Endothelial cell of umbilical vein (primary cell): ENCODE results near the gene TGFBR3. TPM values are rescaled to one million over a fixed set of nuclear protein-coding genes. Genes with fewer than 3 reads are reported as not detected.

ENCODE experiments used
- BruUV-seq: library from RNA; stranded (reverse); fragments of 400-500 nt; replicated peaks from 2 replicates; lab custom pipeline; 2021; lab: Mats Ljungman, UMichigan
- CTCF ChIA-PET: fragments of 300-600, 350-600 bp; sonication (Branson Sonifier 250); formaldehyde crosslinking; loops from one replicate; lab custom pipeline; 2021; ENCODE audit warnings: antibody characterized with exemption, inconsistent platforms; lab: Charles Lee
- POLR2A ChIA-PET: fragments of 300-600, 350-600 bp; sonication (Branson Sonifier 250); formaldehyde crosslinking; loops from one replicate; lab custom pipeline; 2021; ENCODE audit warnings: antibody characterized with exemption, inconsistent platforms; lab: Charles Lee
- DNase-seq: peaks from one replicate; pipeline ENCODE4 v3.0.0-alpha.2; 2011; ENCODE audit warnings: low read depth, low spot score
- FAIRE-seq: peaks from 2 replicates; lab custom pipeline; 2011; peaks lifted over from hg19 to GRCh38; lab: Jason Lieb, UNC
- H2AFZ ChIP-seq: 2 replicates; pipeline ENCODE4 v1.6.0; 2012; ENCODE audit warnings: low read depth, low read length, control low read depth, inconsistent platforms
- H3K27ac ChIP-seq: 2 replicates; pipeline ENCODE4 v1.5.1; 2011; ENCODE audit warnings: low read depth, mild to moderate bottlenecking, control low read depth, low read length, moderate library complexity; ENCODE audit not compliant: insufficient read depth
- H3K27me3 ChIP-seq, 2 experiments: 2 replicates each; pipeline versions ENCODE4 v1.6.0 to v1.6.1; 2011; ENCODE audit warnings: low read length in 2 of 2, mixed read lengths in 1 of 2; ENCODE audit not compliant: control insufficient read depth in 2 of 2, insufficient read depth in 2 of 2
- H3K36me3 ChIP-seq, 2 experiments: 2 replicates in 1 of 2; 3 replicates in 1 of 2; pipeline ENCODE4 v1.5.1; 2011; ENCODE audit warnings: low read length in 2 of 2, mild to moderate bottlenecking in 1 of 2, moderate library complexity in 1 of 2; ENCODE audit not compliant: control insufficient read depth in 2 of 2, insufficient read depth in 2 of 2; ENCODE audit errors: extremely low read depth in 1 of 2
- H3K4me1 ChIP-seq: 3 replicates; pipeline ENCODE4 v1.5.1; 2011; ENCODE audit warnings: mild to moderate bottlenecking, low read length; ENCODE audit not compliant: control insufficient read depth, insufficient read depth; ENCODE audit errors: extremely low read depth
- H3K4me2 ChIP-seq: 2 replicates; pipeline ENCODE4 v1.6.1; 2011; ENCODE audit warnings: low read length, control low read depth, mixed read lengths; ENCODE audit not compliant: insufficient read depth
- H3K4me3 ChIP-seq, 3 experiments: fragments of 200-600 bp in 1 of 3; sonication (generic), shearing (Covaris generic) in 1 of 3; replicated peaks in 1 of 3; 2 replicates each; pipeline ENCODE4 v1.5.1; 2011 to 2016; ENCODE audit warnings: control low read depth in 3 of 3, low read length in 3 of 3, mild to moderate bottlenecking in 2 of 3, inconsistent platforms in 1 of 3, low read depth in 1 of 3, moderate library complexity in 1 of 3; ENCODE audit not compliant: insufficient read depth in 1 of 3
- H3K79me2 ChIP-seq: 2 replicates; pipeline ENCODE4 v1.6.0; 2012; ENCODE audit warnings: low read length, inconsistent platforms; ENCODE audit not compliant: control insufficient read depth, insufficient read depth
- H3K9ac ChIP-seq: replicated peaks from 2 replicates; pipeline ENCODE3; 2011; ENCODE audit warnings: low read length, control low read depth; ENCODE audit not compliant: insufficient read depth; ENCODE audit errors: extremely low read depth
- H3K9me1 ChIP-seq: replicated peaks from 3 replicates; pipeline ENCODE4 v1.6.0; 2011; ENCODE audit warnings: mild to moderate bottlenecking, low read length; ENCODE audit not compliant: control insufficient read depth, insufficient read depth; ENCODE audit errors: extremely low read depth
- H3K9me3 ChIP-seq: replicated peaks from 2 replicates; pipeline ENCODE4 v1.5.1; 2012; ENCODE audit warnings: low read length, inconsistent platforms; ENCODE audit not compliant: control insufficient read depth, insufficient read depth
- H4K20me1 ChIP-seq: replicated peaks from 2 replicates; pipeline ENCODE3; 2011; ENCODE audit warnings: mild to moderate bottlenecking, low read length; ENCODE audit not compliant: control insufficient read depth, insufficient read depth; ENCODE audit errors: extremely low read depth
- EZH2 ChIP-seq: IDR thresholded peaks from 2 replicates; pipeline ENCODE4 v1.6.1; 2012; ENCODE audit warnings: borderline replicate concordance, low read depth, mild to moderate bottlenecking, moderate library complexity, low read length, inconsistent platforms; ENCODE audit not compliant: severe bottlenecking
- FOS ChIP-seq: IDR thresholded peaks from 2 replicates; pipeline ENCODE4 v1.6.1; 2011; ENCODE audit warnings: mild to moderate bottlenecking, low read length, moderate library complexity, borderline replicate concordance; ENCODE audit not compliant: insufficient read depth
- GATA2 ChIP-seq: IDR thresholded peaks from 2 replicates; pipeline ENCODE4 v1.7.0; 2011; ENCODE audit warnings: low read depth, mild to moderate bottlenecking, moderate library complexity, mixed read lengths, low read length; ENCODE audit not compliant: insufficient read length, insufficient read depth
- JUN ChIP-seq: IDR thresholded peaks from 2 replicates; pipeline ENCODE4 v1.6.1; 2011; ENCODE audit warnings: borderline replicate concordance, low read depth; ENCODE audit not compliant: insufficient read length, insufficient read depth
- MYC ChIP-seq: IDR thresholded peaks from one replicate; pipeline ENCODE4 v1.6.1; 2011; ENCODE audit warnings: mild to moderate bottlenecking, low read depth, low read length
- POLR2A ChIP-seq: IDR thresholded peaks from 2 replicates; pipeline ENCODE4 v1.6.1; 2012; ENCODE audit warnings: low read depth, mild to moderate bottlenecking, control low read depth, low read length
- POLR2AphosphoS5 ChIP-seq: IDR thresholded peaks from 2 replicates; pipeline ENCODE4 v1.6.1; 2012; ENCODE audit warnings: low read depth, mild to moderate bottlenecking, control low read depth, low read length, moderate library complexity; ENCODE audit not compliant: insufficient read depth
- dilution Hi-C: fragments of 300-500 bp; cut with MboI; formaldehyde crosslinking; loops from one replicate; pipeline ENCODE4 v1.15.0; 2019; ENCODE audit warnings: low sequenced_read_pairs; ENCODE audit not compliant: extremely low pct_ligation_motif_present
- intact Hi-C: fragments of 100-400 bp; cut with micrococcal nuclease; formaldehyde crosslinking; loops from one replicate; pipeline ENCODE4 v1.10.0; 2022
- polyA plus RNA-seq, 4 experiments: library from polyadenylated mRNA; depleted of rRNA in 3 of 4; stranded (reverse) in 3 of 4; unstranded in 1 of 4; fragments of >200 nt; gene quantifications; 2 replicates each; pipeline versions ENCODE4 v1.2.1 to v1.2.3, GENCODE V29; 2011 to 2012; ENCODE audit warnings: missing spikeins in 1 of 4
- total RNA-seq: library from RNA; stranded (reverse); gene quantifications from 2 replicates; pipeline ENCODE4 v1.2.3, GENCODE V29; 2021
- TF ChIP-seq, protein P1 (sequence below), 2 donors: IDR thresholded peaks; 1 replicate in 1 of 2; 2 replicates in 1 of 2; pipeline ENCODE4 v1.5.1; 2011; ENCODE audit warnings: low read length in 2 of 2, mild to moderate bottlenecking in 2 of 2, moderate library complexity in 2 of 2, control low read depth in 1 of 2, inconsistent platforms in 1 of 2, low read depth in 1 of 2; ENCODE audit not compliant: insufficient read depth in 1 of 2; ENCODE audit errors: extremely low read depth in 1 of 2
- TF ChIP-seq, protein P2 (sequence below): IDR thresholded peaks from 2 replicates; pipeline ENCODE4 v1.6.1; 2011; ENCODE audit not compliant: insufficient read depth, insufficient read length

Gene TGFBR3
- total and polyA plus RNA-seq, 2 donors (not counting 3 experiments of a cell fraction or from before 2014, with no cell fraction given): 8.0 to 13.4 TPM

DNA sequence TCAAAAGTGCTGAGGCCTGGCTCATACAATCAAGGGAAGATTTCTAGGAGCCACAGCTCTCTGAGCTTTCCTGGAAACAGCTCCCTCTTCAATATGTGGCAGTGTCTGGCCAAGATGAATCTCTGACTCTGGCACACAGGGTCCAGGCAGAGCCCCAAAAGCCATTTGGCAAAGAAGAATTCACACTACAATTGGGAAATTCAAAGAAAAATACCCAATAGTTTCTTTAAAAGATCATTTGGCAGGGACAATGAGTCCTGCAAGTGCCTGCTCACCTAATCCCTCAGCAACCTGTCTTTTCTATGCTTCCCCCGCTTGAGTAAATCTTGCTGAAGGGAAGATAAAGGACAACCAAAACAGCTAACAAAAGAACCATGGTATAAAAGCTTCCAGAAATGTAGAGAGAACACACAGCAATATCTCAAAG, 124.6 kb downstream of the TGFBR3 start:
- BruUV-seq: no TSS peak
- no peak for FAIRE-seq
- POLR2A ChIA-PET: no interaction called here

More for the DNA sequence above, 124.6 kb downstream of the TGFBR3 start:
- H3K4me1 ChIP-seq: no peaks in the 10 kb centered on the region
- no peaks in the 10 kb centered on the region for H3K79me2 ChIP-seq
- H3K9me3 ChIP-seq: no peaks in the 10 kb centered on the region
- no peaks in the 10 kb centered on the region for H3K36me3 ChIP-seq
- H3K9ac ChIP-seq: no peak overlapping the region
- TF ChIP-seq FOS (no peak), POLR2AphosphoS5 (no peak), POLR2A (no peak), GATA2 (no peak), JUN (no peak), MYC (no peak), EZH2 (no peak)
- TF ChIP-seq, protein P1, sequence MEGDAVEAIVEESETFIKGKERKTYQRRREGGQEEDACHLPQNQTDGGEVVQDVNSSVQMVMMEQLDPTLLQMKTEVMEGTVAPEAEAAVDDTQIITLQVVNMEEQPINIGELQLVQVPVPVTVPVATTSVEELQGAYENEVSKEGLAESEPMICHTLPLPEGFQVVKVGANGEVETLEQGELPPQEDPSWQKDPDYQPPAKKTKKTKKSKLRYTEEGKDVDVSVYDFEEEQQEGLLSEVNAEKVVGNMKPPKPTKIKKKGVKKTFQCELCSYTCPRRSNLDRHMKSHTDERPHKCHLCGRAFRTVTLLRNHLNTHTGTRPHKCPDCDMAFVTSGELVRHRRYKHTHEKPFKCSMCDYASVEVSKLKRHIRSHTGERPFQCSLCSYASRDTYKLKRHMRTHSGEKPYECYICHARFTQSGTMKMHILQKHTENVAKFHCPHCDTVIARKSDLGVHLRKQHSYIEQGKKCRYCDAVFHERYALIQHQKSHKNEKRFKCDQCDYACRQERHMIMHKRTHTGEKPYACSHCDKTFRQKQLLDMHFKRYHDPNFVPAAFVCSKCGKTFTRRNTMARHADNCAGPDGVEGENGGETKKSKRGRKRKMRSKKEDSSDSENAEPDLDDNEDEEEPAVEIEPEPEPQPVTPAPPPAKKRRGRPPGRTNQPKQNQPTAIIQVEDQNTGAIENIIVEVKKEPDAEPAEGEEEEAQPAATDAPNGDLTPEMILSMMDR (IDR thresholded peaks at IDR 0.05; ENCODE audit: extremely low read depth in 1 of 2, insufficient read depth in 1 of 2, low read depth in 1 of 2, low read length in 2 of 2): no peak
- TF ChIP-seq, protein P2, sequence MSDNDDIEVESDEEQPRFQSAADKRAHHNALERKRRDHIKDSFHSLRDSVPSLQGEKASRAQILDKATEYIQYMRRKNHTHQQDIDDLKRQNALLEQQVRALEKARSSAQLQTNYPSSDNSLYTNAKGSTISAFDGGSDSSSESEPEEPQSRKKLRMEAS: no peak
- H3K27me3 ChIP-seq: no peaks in the 10 kb centered on the region
- intact Hi-C loops: no loop called here
- H4K20me1 ChIP-seq: no peaks in the 10 kb centered on the region
- no peaks in the 10 kb centered on the region for H3K9me1 ChIP-seq
- no peak overlapping the region for H3K4me2 ChIP-seq
- dilution Hi-C loops: no loop called here
- no peak for DNase-seq
- no peak overlapping the region for H2AFZ ChIP-seq
- CTCF ChIA-PET: interaction anchor here (1.1 to 1.7 kb wide), 3 partner anchors 10 to 24 kb away, joined by 3 to 8 read pairs (median 3); no protein-coding TSS in a partner anchor
- no peak overlapping the region for H3K27ac ChIP-seq
- no peak overlapping the region for H3K4me3 ChIP-seq
